Panc1 (cell line): ENCODE measurements around the gene CCDC171.

Experiments used
- POLR2AphosphoS5 ChIP-seq: IDR thresholded peaks from 2 replicates; pipeline ENCODE4 v1.6.1; 2012; ENCODE audit warnings: mild to moderate bottlenecking, low read depth, low read length, moderate library complexity
- SIN3A ChIP-seq: IDR thresholded peaks from 2 replicates; pipeline ENCODE4 v1.6.1; 2012; ENCODE audit warnings: low read depth, mild to moderate bottlenecking, low read length, moderate library complexity, borderline replicate concordance; ENCODE audit not compliant: insufficient read depth
- TCF7L2 ChIP-seq: IDR thresholded peaks from 2 replicates; pipeline ENCODE4 v1.6.1; 2011; ENCODE audit warnings: mild to moderate bottlenecking, low read depth, low read length, inconsistent platforms
- TF ChIP-seq, protein P1 (sequence below): fragments of 450-650 bp; IDR thresholded peaks from 2 replicates; pipeline ENCODE4 v1.5.1; 2017; ENCODE audit warnings: mild to moderate bottlenecking

GRCh38 chr9:15618540-15619331 lies 65.9 kb downstream of the CCDC171 start:
- TF ChIP-seq POLR2AphosphoS5, result no peak
- TF ChIP-seq, protein P1, sequence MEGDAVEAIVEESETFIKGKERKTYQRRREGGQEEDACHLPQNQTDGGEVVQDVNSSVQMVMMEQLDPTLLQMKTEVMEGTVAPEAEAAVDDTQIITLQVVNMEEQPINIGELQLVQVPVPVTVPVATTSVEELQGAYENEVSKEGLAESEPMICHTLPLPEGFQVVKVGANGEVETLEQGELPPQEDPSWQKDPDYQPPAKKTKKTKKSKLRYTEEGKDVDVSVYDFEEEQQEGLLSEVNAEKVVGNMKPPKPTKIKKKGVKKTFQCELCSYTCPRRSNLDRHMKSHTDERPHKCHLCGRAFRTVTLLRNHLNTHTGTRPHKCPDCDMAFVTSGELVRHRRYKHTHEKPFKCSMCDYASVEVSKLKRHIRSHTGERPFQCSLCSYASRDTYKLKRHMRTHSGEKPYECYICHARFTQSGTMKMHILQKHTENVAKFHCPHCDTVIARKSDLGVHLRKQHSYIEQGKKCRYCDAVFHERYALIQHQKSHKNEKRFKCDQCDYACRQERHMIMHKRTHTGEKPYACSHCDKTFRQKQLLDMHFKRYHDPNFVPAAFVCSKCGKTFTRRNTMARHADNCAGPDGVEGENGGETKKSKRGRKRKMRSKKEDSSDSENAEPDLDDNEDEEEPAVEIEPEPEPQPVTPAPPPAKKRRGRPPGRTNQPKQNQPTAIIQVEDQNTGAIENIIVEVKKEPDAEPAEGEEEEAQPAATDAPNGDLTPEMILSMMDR, result no peak
- TF ChIP-seq SIN3A, result no peak
- no peak for TF ChIP-seq TCF7L2
